Measurements from ENCODE around the gene ACADSB. TPM values are rescaled to one million over a fixed set of nuclear protein-coding genes. Genes with fewer than 3 reads are reported as not detected.

Gene ACADSB
- total RNA-seq (26.6 TPM), polyA plus RNA-seq (ENCODE audit: insufficient read depth, low read depth, low replicate concordance) (48.5 TPM)
- long read RNA-seq, donor 1, full-length matches to known transcripts = 2 of 2 reads
- long read RNA-seq, donor 1, partial matches to known transcripts = 0 of 2 reads
- long read RNA-seq, donor 1, other reads (novel, unspliced or antisense) = 0 of 2 reads
- long read RNA-seq, donor 2, full-length matches to known transcripts = 6 of 6 reads
- long read RNA-seq, donor 2, partial matches to known transcripts = 0 of 6 reads
- long read RNA-seq, donor 2, other reads (novel, unspliced or antisense) = 0 of 6 reads
- long read RNA-seq, donor 3, full-length matches to known transcripts = 8 of 8 reads
- long read RNA-seq, donor 3, partial matches to known transcripts = 0 of 8 reads
- long read RNA-seq, donor 3, other reads (novel, unspliced or antisense) = 0 of 8 reads
- long read RNA-seq, donor 4, full-length matches to known transcripts = 3 of 3 reads
- long read RNA-seq, donor 4, partial matches to known transcripts = 0 of 3 reads
- long read RNA-seq, donor 4, other reads (novel, unspliced or antisense) = 0 of 3 reads
- long read RNA-seq, donor 5, full-length matches to known transcripts = 1 of 1 reads
- long read RNA-seq, donor 5, partial matches to known transcripts = 0 of 1 reads
- long read RNA-seq, donor 5, other reads (novel, unspliced or antisense) = 0 of 1 reads
- long read RNA-seq, donor 6, full-length matches to known transcripts = 2 of 2 reads
- long read RNA-seq, donor 6, partial matches to known transcripts = 0 of 2 reads
- long read RNA-seq, donor 6, other reads (novel, unspliced or antisense) = 0 of 2 reads
- long read RNA-seq, donor 7, full-length matches to known transcripts = 4 of 6 reads
- long read RNA-seq, donor 7, partial matches to known transcripts = 1 of 6 reads
- long read RNA-seq, donor 7, other reads (novel, unspliced or antisense) = 1 of 6 reads
- long read RNA-seq, donor 8, full-length matches to known transcripts = 2 of 2 reads
- long read RNA-seq, donor 8, partial matches to known transcripts = 0 of 2 reads
- long read RNA-seq, donor 8, other reads (novel, unspliced or antisense) = 0 of 2 reads
- long read RNA-seq, donor 9, full-length matches to known transcripts = 3 of 3 reads
- long read RNA-seq, donor 9, partial matches to known transcripts = 0 of 3 reads
- long read RNA-seq, donor 9, other reads (novel, unspliced or antisense) = 0 of 3 reads
- long read RNA-seq, donor 10, partial matches to known transcripts = 0 of 1 reads
- long read RNA-seq, donor 10, other reads (novel, unspliced or antisense) = 0 of 1 reads

DNA sequence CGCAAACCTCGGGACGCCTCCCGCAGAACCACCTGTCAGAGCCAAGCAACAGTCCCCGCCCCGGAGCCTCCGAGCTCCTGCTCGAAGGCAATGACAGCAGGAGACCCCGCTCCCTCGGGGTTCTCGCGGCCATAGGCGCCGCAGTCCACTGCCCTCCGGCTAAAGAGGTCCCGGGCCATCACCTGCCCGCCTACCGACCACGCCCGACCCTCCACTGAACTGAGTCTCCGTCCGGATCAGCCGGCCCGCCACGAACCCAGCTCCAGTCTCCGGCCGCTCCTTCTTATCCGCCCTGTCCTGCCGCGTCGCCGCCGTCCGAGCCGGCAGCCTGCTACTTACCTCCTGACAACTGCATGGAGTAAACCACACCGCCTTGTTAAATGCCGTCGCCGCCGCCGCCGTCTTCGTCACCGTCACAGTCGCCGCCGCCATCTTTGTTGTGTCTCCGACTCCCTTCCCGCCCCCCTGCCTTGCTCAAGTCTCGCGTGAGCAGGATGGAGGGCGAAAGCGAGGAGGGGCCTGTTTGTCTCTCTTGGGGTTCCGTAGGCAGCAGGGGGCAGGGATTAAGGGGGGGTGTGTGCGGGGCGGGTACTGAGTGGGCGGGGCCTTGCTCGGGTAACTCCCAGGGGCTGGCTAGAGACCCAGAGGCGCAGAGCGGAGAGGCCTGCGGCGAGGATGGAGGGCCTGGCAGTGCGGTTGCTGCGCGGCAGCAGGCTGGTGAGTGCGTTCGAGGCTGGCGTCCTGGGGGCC is at the start of gene ACADSB, which contains the start of gene IKZF5:
ACADSB (plus strand) TSS at position 652 of the 750 bp plus-strand sequence; CDS start at position 676, 24 bp downstream.
IKZF5 (minus strand) TSS at position 441 of the 750 bp plus-strand sequence. CDS start 10,170 bp downstream, outside the sequence.
- H3K4me1 ChIP-seq (ENCODE audit: control insufficient read depth in 2 of 3, insufficient read depth in 2 of 3, low read depth in 1 of 3, low read length in 3 of 3) = peaks cover 0 to 8% (median 0%) of the 10 kb centered on the region in 3 donors
- H3K4me3 ChIP-seq (ENCODE audit: low read length in 3 of 3) = peak within 1 kb of the TSS; percentile 82 to 93 (median 88)
- no peaks in the 10 kb centered on the region for H3K27me3 ChIP-seq (ENCODE audit: control insufficient read depth, insufficient read depth, low read length)
- DNase-seq (peak; percentile 98 to 99 (median 99)), FAIRE-seq (no peak)
- TF ChIP-seq, protein P1, sequence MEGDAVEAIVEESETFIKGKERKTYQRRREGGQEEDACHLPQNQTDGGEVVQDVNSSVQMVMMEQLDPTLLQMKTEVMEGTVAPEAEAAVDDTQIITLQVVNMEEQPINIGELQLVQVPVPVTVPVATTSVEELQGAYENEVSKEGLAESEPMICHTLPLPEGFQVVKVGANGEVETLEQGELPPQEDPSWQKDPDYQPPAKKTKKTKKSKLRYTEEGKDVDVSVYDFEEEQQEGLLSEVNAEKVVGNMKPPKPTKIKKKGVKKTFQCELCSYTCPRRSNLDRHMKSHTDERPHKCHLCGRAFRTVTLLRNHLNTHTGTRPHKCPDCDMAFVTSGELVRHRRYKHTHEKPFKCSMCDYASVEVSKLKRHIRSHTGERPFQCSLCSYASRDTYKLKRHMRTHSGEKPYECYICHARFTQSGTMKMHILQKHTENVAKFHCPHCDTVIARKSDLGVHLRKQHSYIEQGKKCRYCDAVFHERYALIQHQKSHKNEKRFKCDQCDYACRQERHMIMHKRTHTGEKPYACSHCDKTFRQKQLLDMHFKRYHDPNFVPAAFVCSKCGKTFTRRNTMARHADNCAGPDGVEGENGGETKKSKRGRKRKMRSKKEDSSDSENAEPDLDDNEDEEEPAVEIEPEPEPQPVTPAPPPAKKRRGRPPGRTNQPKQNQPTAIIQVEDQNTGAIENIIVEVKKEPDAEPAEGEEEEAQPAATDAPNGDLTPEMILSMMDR (IDR thresholded peaks at IDR 0.05; ENCODE audit: borderline replicate concordance, extremely low read depth, insufficient read depth) = no peak
- peak within 1 kb of the TSS; percentile 83 to 91 for H3K27ac ChIP-seq (ENCODE audit: low read depth in 2 of 2, low read length in 2 of 2)
- intact Hi-C loops (cut with DNase I) = no loop called here
- no peaks in the 10 kb centered on the region for H3K36me3 ChIP-seq (ENCODE audit: control insufficient read depth in 2 of 3, insufficient read depth in 3 of 3, low read length in 3 of 3)
- no peaks in the 10 kb centered on the region for H3K9me3 ChIP-seq (ENCODE audit: control insufficient read depth in 2 of 3, insufficient read depth in 1 of 3, low read length in 3 of 3)
- peak within 1 kb of the TSS; percentile 63 to 92 (median 71) for H3K9ac ChIP-seq (ENCODE audit: low read length in 3 of 3)

GRCh38 chr10:122962405-122962804 is 46.4 kb upstream of the ACADSB start:
- H3K9ac ChIP-seq (ENCODE audit: low read length in 3 of 3) = no peak overlapping the region
- intact Hi-C loops (cut with DNase I) = no loop called here
- no peaks in the 10 kb centered on the region for H3K4me1 ChIP-seq (ENCODE audit: control insufficient read depth in 2 of 3, insufficient read depth in 2 of 3, low read depth in 1 of 3, low read length in 3 of 3)
- no peak overlapping the region for H3K27ac ChIP-seq (ENCODE audit: low read depth in 2 of 2, low read length in 2 of 2)
- H3K27me3 ChIP-seq (ENCODE audit: control insufficient read depth, insufficient read depth, low read length) = no peaks in the 10 kb centered on the region
- H3K9me3 ChIP-seq (ENCODE audit: control insufficient read depth in 2 of 3, insufficient read depth in 1 of 3, low read length in 3 of 3) = no peaks in the 10 kb centered on the region
- H3K4me3 ChIP-seq (ENCODE audit: low read length in 3 of 3) = no peak overlapping the region
- DNase-seq (no peak), FAIRE-seq (no peak)
- TF ChIP-seq, protein P1 (IDR thresholded peaks at IDR 0.05; ENCODE audit: borderline replicate concordance, extremely low read depth, insufficient read depth) = no peak
- no peaks in the 10 kb centered on the region for H3K36me3 ChIP-seq (ENCODE audit: control insufficient read depth in 2 of 3, insufficient read depth in 3 of 3, low read length in 3 of 3)

DNA sequence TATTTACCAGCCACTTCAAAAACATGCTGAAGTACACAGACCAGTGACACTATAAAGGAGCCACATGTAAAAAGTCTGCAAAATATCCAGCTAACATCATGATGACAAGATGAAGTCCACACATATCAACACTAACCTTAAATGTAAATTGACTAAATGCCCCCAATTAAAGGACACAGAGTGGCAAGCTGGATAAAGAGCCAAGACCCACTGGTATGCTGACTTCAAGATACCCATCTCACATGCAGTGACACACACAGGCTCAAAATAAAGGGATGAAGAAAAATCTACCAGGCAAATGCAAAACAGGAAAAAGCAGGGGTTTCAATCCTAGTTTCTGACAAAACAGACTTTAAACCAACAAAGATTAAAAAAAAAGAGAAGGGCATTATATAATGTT is 41.9 kb upstream of the ACADSB start:
- DNase-seq (no peak), FAIRE-seq (no peak)
- Histone ChIP-seq H3K4me3 (ENCODE audit: low read length in 3 of 3) (no peak overlapping the region), H3K9me3 (ENCODE audit: control insufficient read depth in 2 of 3, insufficient read depth in 1 of 3, low read length in 3 of 3) (no peaks in the 10 kb centered on the region), H3K36me3 (ENCODE audit: control insufficient read depth in 2 of 3, insufficient read depth in 3 of 3, low read length in 3 of 3) (no peaks in the 10 kb centered on the region), H3K27me3 (ENCODE audit: control insufficient read depth, insufficient read depth, low read length) (no peaks in the 10 kb centered on the region), H3K27ac (ENCODE audit: low read depth in 2 of 2, low read length in 2 of 2) (no peak overlapping the region), H3K4me1 (ENCODE audit: control insufficient read depth in 2 of 3, insufficient read depth in 2 of 3, low read depth in 1 of 3, low read length in 3 of 3) (no peaks in the 10 kb centered on the region), H3K9ac (ENCODE audit: low read length in 3 of 3) (no peak overlapping the region)
- TF ChIP-seq, protein P1 (IDR thresholded peaks at IDR 0.05; ENCODE audit: borderline replicate concordance, extremely low read depth, insufficient read depth) = no peak
- intact Hi-C loops (cut with DNase I) = no loop called here
